ENCODE measurements around the gene CPA4. TPM values are rescaled to one million over a fixed set of nuclear protein-coding genes. Genes with fewer than 3 reads are reported as not detected.

CPA4 gene
- total and polyA plus RNA-seq, 4 donors = 0.03 to 0.05 TPM; not detected in 2

DNA sequence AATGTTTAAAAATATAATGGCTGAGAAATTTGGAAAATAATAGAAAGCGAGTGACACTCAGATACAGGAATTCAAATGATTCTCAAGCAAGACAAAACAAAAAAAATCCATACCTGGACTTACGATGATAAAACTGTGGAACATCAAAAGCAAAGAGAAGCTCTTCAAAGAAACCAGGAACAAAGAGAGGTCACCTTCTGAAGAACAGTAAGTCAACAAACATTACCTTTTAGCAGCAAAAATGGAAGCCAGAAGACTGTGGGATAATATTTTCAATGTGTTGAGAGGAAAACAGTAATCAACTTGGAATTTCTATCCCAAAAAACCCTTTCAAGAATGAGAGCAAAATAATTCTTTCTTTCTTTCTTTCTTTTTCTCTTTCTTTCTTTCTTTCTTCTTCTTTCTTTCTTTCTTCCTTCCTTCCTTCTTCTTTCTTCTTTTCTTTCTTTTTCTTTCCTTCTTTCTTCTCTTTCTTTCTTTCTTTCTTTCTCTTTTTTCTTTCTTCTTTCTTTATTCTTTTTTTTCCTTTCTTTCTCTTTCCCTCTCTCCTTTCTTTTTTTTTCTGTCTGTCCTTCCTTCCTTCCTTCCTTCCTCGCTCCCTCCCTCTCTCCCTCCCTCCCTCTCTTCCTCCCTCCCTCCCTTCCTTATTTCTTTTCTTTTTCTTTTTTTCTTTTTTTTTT, 49.9 kb downstream of the CPA4 start:
- H3K27ac ChIP-seq (ENCODE audit: low read depth in 1 of 2, low read length in 2 of 2) = no peak overlapping the region
- H3K27me3 ChIP-seq (ENCODE audit: control insufficient read depth in 4 of 4, insufficient read depth in 4 of 4, low read length in 3 of 4) = peaks cover 0 to 2% (median 0%) of the 10 kb centered on the region in 4 donors
- TF ChIP-seq EGR1 (IDR thresholded peaks at IDR 0.05; ENCODE audit: low read depth in 2 of 2) (no peak), RAD21 (IDR thresholded peaks at IDR 0.05) (no peak), YY1 (IDR thresholded peaks at IDR 0.05) (no peak), TAF1 (conservative IDR thresholded peaks at IDR 0.05) (no peak), FOXA1 (IDR thresholded peaks at IDR 0.05) (no peak), NR2F2 (IDR thresholded peaks at IDR 0.05) (no peak), HNF4G (IDR thresholded peaks at IDR 0.05) (no peak)
- TF ChIP-seq, protein P1, sequence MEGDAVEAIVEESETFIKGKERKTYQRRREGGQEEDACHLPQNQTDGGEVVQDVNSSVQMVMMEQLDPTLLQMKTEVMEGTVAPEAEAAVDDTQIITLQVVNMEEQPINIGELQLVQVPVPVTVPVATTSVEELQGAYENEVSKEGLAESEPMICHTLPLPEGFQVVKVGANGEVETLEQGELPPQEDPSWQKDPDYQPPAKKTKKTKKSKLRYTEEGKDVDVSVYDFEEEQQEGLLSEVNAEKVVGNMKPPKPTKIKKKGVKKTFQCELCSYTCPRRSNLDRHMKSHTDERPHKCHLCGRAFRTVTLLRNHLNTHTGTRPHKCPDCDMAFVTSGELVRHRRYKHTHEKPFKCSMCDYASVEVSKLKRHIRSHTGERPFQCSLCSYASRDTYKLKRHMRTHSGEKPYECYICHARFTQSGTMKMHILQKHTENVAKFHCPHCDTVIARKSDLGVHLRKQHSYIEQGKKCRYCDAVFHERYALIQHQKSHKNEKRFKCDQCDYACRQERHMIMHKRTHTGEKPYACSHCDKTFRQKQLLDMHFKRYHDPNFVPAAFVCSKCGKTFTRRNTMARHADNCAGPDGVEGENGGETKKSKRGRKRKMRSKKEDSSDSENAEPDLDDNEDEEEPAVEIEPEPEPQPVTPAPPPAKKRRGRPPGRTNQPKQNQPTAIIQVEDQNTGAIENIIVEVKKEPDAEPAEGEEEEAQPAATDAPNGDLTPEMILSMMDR (IDR thresholded peaks at IDR 0.05; ENCODE audit: low read depth, low read length, missing input control) = no peak
- TF ChIP-seq, protein P2, sequence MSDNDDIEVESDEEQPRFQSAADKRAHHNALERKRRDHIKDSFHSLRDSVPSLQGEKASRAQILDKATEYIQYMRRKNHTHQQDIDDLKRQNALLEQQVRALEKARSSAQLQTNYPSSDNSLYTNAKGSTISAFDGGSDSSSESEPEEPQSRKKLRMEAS (IDR thresholded peaks at IDR 0.05) = no peak
- TF ChIP-seq, protein P3, sequence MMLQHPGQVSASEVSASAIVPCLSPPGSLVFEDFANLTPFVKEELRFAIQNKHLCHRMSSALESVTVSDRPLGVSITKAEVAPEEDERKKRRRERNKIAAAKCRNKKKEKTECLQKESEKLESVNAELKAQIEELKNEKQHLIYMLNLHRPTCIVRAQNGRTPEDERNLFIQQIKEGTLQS (IDR thresholded peaks at IDR 0.05) = no peak
- no peak overlapping the region for H3K9ac ChIP-seq (ENCODE audit: low read depth in 1 of 2, low read length in 2 of 2)
- no peaks in the 10 kb centered on the region for H3K9me3 ChIP-seq (ENCODE audit: control insufficient read depth in 4 of 4, low read length in 3 of 4)
- no peak overlapping the region for H3K4me3 ChIP-seq (ENCODE audit: low read depth in 1 of 3, low read length in 3 of 3)
- no peak for DNase-seq (ENCODE audit: low spot score)
- 76% methylated on average over 3 of the region's 3 CpGs for WGBS
- no peaks in the 10 kb centered on the region for H3K36me3 ChIP-seq (ENCODE audit: control insufficient read depth in 4 of 4, insufficient read depth in 3 of 4, low read depth in 1 of 4, low read length in 3 of 4)
- no peaks in the 10 kb centered on the region for H3K4me1 ChIP-seq (ENCODE audit: control insufficient read depth in 4 of 4, insufficient read depth in 4 of 4, low read length in 3 of 4)

- TF ChIP-seq FOXA2 (IDR thresholded peaks at IDR 0.05) = no peak
- TF ChIP-seq REST (IDR thresholded peaks at IDR 0.05) = no peak
- no peak for TF ChIP-seq JUND (IDR thresholded peaks at IDR 0.05)
- TF ChIP-seq ZBTB33 (IDR thresholded peaks at IDR 0.05) = no peak
- no peak for TF ChIP-seq HNF4A (conservative IDR thresholded peaks at IDR 0.05)
- no peak for TF ChIP-seq RAD21 (IDR thresholded peaks at IDR 0.05)
- TF ChIP-seq, protein P1 (IDR thresholded peaks at IDR 0.05; ENCODE audit: low read depth, low read length, missing input control) = no peak
- TF ChIP-seq HNF4G (IDR thresholded peaks at IDR 0.05) = no peak
- TF ChIP-seq EGR1 (IDR thresholded peaks at IDR 0.05; ENCODE audit: low read depth in 2 of 2) = no peak
- no peak for TF ChIP-seq NR2F2 (IDR thresholded peaks at IDR 0.05)
- TF ChIP-seq GABPA (IDR thresholded peaks at IDR 0.05 in 1 of 2, conservative IDR thresholded peaks at IDR 0.05 in 1 of 2) = no peak
- no peak for TF ChIP-seq RXRA (IDR thresholded peaks at IDR 0.05)
- TF ChIP-seq, protein P3 (IDR thresholded peaks at IDR 0.05) = no peak
- no peak for TF ChIP-seq YY1 (IDR thresholded peaks at IDR 0.05)
Observed at GRCh38 chr7:130344271-130344866, 51.4 kb downstream of the CPA4 start, which contains the start of gene CPA5. CPA5 (plus strand) TSS chr7:130344816; CDS start chr7:130346486, 1,670 bp downstream.

More at GRCh38 chr7:130344271-130344866, 51.4 kb downstream of the CPA4 start, which contains the start of gene CPA5:
- H3K9me3 ChIP-seq (ENCODE audit: control insufficient read depth in 4 of 4, low read length in 3 of 4) = no peaks in the 10 kb centered on the region
- no peak within 1 kb of the TSS for H3K27ac ChIP-seq (ENCODE audit: low read depth in 1 of 2, low read length in 2 of 2)
- H3K4me1 ChIP-seq (ENCODE audit: control insufficient read depth in 4 of 4, insufficient read depth in 4 of 4, low read length in 3 of 4) = no peaks in the 10 kb centered on the region
- H3K9ac ChIP-seq (ENCODE audit: low read depth in 1 of 2, low read length in 2 of 2) = no peak within 1 kb of the TSS
- 90% methylated on average over 5 of the region's 5 CpGs for WGBS
- H3K36me3 ChIP-seq (ENCODE audit: control insufficient read depth in 4 of 4, insufficient read depth in 3 of 4, low read depth in 1 of 4, low read length in 3 of 4) = no peaks in the 10 kb centered on the region
- peaks cover 0 to 2% (median 0%) of the 10 kb centered on the region in 4 donors for H3K27me3 ChIP-seq (ENCODE audit: control insufficient read depth in 4 of 4, insufficient read depth in 4 of 4, low read length in 3 of 4)
- H3K4me3 ChIP-seq (ENCODE audit: low read depth in 1 of 3, low read length in 3 of 3) = no peak within 1 kb of the TSS
- no peak for DNase-seq (ENCODE audit: low spot score)

Data from liver (tissue), 9 donors.